ENCODE data around the gene ZNF112. TPM values are rescaled to one million over a fixed set of nuclear protein-coding genes. Genes with fewer than 3 reads are reported as not detected.

The ZNF112 gene
- total and polyA plus RNA-seq, 2 experiments from 2014 or later, result 2.6 to 8.8 TPM

DNA sequence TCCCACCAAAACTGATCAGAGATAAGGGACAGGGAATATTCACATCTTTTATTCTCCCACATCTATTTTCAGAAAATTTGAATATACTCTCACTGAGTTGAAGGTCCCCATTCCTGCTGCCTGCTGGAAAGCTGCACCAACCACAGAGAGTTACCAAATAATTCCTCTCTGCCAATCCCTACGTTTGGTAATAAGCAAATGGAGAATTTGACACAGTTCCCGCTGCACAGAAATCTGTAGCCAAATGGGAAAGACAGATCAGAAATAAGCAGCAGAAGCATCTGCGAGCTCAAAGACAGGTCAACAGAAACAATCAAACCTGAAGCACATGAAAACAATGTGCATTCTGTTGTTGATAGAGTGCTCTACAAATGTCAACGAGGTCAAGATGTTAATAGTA lies 9.9 kb downstream of the ZNF112 start:
- WGBS (ENCODE audit: low lambda C conversion rate, missing lambda C conversion rate), result 93% methylated on average over 4 of the region's 4 CpGs
- TF ChIP-seq, protein P1, sequence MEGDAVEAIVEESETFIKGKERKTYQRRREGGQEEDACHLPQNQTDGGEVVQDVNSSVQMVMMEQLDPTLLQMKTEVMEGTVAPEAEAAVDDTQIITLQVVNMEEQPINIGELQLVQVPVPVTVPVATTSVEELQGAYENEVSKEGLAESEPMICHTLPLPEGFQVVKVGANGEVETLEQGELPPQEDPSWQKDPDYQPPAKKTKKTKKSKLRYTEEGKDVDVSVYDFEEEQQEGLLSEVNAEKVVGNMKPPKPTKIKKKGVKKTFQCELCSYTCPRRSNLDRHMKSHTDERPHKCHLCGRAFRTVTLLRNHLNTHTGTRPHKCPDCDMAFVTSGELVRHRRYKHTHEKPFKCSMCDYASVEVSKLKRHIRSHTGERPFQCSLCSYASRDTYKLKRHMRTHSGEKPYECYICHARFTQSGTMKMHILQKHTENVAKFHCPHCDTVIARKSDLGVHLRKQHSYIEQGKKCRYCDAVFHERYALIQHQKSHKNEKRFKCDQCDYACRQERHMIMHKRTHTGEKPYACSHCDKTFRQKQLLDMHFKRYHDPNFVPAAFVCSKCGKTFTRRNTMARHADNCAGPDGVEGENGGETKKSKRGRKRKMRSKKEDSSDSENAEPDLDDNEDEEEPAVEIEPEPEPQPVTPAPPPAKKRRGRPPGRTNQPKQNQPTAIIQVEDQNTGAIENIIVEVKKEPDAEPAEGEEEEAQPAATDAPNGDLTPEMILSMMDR (IDR thresholded peaks at IDR 0.05; ENCODE audit: poor library complexity), result no peak
- no peak for TF ChIP-seq EZH2phosphoT487 (IDR thresholded peaks at IDR 0.05; ENCODE audit: low read depth, severe bottlenecking, unreplicated experiment)
- TF ChIP-seq EZH2 (IDR thresholded peaks at IDR 0.05; ENCODE audit: borderline replicate concordance), result no peak
- H3K4me3 ChIP-seq, result no peak overlapping the region
- no peaks in the 10 kb centered on the region for H3K4me1 ChIP-seq (ENCODE audit: insufficient read depth)
- H4K20me1 ChIP-seq (ENCODE audit: insufficient read depth, poor library complexity, severe bottlenecking), result no peaks in the 10 kb centered on the region
- no peak overlapping the region for H2AFZ ChIP-seq
- no peaks in the 10 kb centered on the region for H3K27me3 ChIP-seq
- H3K79me2 ChIP-seq, result peaks cover 56% of the 10 kb centered on the region
- no peak for DNase-seq (ENCODE audit: low spot score)
- H3K9me3 ChIP-seq (ENCODE audit: low read depth), result peaks cover 43% of the 10 kb centered on the region
- H3K9me2 ChIP-seq (replicated peaks; ENCODE audit: insufficient read depth), result no peaks in the 10 kb centered on the region
- no peak overlapping the region for H3K27ac ChIP-seq
- H3K4me2 ChIP-seq, result no peak overlapping the region
- H3K36me3 ChIP-seq (replicated peaks; ENCODE audit: insufficient read depth, low read depth), result no peaks in the 10 kb centered on the region

GRCh38 chr19:44345959-44346358 lies 10.5 kb downstream of the ZNF112 start:
- WGBS (ENCODE audit: low lambda C conversion rate, missing lambda C conversion rate), result 98% methylated on average over 4 of the region's 4 CpGs
- TF ChIP-seq, protein P1 (IDR thresholded peaks at IDR 0.05; ENCODE audit: poor library complexity), result no peak
- TF ChIP-seq EZH2 (IDR thresholded peaks at IDR 0.05; ENCODE audit: borderline replicate concordance) (no peak), EZH2phosphoT487 (IDR thresholded peaks at IDR 0.05; ENCODE audit: low read depth, severe bottlenecking, unreplicated experiment) (no peak)
- DNase-seq (ENCODE audit: low spot score), result no peak
- Histone ChIP-seq H3K27ac (no peak overlapping the region), H2AFZ (no peak overlapping the region), H3K4me3 (no peak overlapping the region), H3K4me1 (ENCODE audit: insufficient read depth) (no peaks in the 10 kb centered on the region), H4K20me1 (ENCODE audit: insufficient read depth, poor library complexity, severe bottlenecking) (no peaks in the 10 kb centered on the region), H3K9me2 (replicated peaks; ENCODE audit: insufficient read depth) (no peaks in the 10 kb centered on the region), H3K4me2 (no peak overlapping the region), H3K79me2 (peaks cover 50% of the 10 kb centered on the region), H3K9me3 (ENCODE audit: low read depth) (peaks cover 43% of the 10 kb centered on the region), H3K27me3 (no peaks in the 10 kb centered on the region), H3K36me3 (replicated peaks; ENCODE audit: insufficient read depth, low read depth) (no peaks in the 10 kb centered on the region)

DNA sequence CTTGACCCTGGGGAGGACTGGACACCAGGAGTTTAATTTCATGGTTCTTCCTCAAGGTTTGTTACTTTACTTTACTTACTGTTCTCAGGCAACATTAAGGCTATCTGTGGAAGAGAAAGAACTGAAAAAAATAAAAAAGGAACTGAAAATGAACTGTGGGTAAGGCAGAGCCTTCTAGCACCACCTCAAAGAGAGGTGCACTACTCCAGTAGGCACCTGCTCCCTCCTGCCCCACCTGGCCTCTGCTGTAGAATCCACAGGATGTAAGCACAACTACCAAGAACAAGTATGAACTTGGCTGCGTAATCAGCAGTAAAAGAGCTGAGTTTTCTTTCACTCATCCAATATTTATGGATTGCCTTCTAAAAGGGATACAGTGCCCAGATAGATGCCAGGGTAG lies 12.2 kb downstream of the ZNF112 start:
- H3K9me3 ChIP-seq (ENCODE audit: low read depth), result peaks cover 29% of the 10 kb centered on the region

More for the DNA sequence above, 12.2 kb downstream of the ZNF112 start:
- no peaks in the 10 kb centered on the region for H3K9me2 ChIP-seq (replicated peaks; ENCODE audit: insufficient read depth)
- no peaks in the 10 kb centered on the region for H3K27me3 ChIP-seq
- TF ChIP-seq, protein P1 (IDR thresholded peaks at IDR 0.05; ENCODE audit: poor library complexity), result no peak
- TF ChIP-seq EZH2 (IDR thresholded peaks at IDR 0.05; ENCODE audit: borderline replicate concordance) (no peak), EZH2phosphoT487 (IDR thresholded peaks at IDR 0.05; ENCODE audit: low read depth, severe bottlenecking, unreplicated experiment) (no peak)
- H3K36me3 ChIP-seq (replicated peaks; ENCODE audit: insufficient read depth, low read depth), result no peaks in the 10 kb centered on the region
- no peaks in the 10 kb centered on the region for H3K4me1 ChIP-seq (ENCODE audit: insufficient read depth)
- no peak overlapping the region for H2AFZ ChIP-seq
- H3K4me3 ChIP-seq, result no peak overlapping the region
- H4K20me1 ChIP-seq (ENCODE audit: insufficient read depth, poor library complexity, severe bottlenecking), result no peaks in the 10 kb centered on the region
- H3K4me2 ChIP-seq, result no peak overlapping the region
- no peak overlapping the region for H3K27ac ChIP-seq
- WGBS (ENCODE audit: low lambda C conversion rate, missing lambda C conversion rate), result 100% methylated on average over 1 of the region's 1 CpG
- no peak for DNase-seq (ENCODE audit: low spot score)
- H3K79me2 ChIP-seq, result peaks cover 34% of the 10 kb centered on the region

Measured in hepatocyte (in vitro differentiated cells).